Occipital lobe (tissue), 2 donors: ENCODE measurements around the gene PRICKLE4. TPM values are rescaled to one million over a fixed set of nuclear protein-coding genes. Genes with fewer than 3 reads are reported as not detected.

Experiments
- DNase-seq: peaks from one replicate; lab custom pipeline; 2025; lab: John Stamatoyannopoulos, UW
- total RNA-seq: library from RNA; depleted of rRNA; stranded (reverse); fragments of >200 nt; gene quantifications from one replicate; pipeline ENCODE4 v1.2.3, GENCODE V29; 2014

The PRICKLE4 gene
- total RNA-seq, 1 donor from 2014 or later: 0.62 TPM

DNA sequence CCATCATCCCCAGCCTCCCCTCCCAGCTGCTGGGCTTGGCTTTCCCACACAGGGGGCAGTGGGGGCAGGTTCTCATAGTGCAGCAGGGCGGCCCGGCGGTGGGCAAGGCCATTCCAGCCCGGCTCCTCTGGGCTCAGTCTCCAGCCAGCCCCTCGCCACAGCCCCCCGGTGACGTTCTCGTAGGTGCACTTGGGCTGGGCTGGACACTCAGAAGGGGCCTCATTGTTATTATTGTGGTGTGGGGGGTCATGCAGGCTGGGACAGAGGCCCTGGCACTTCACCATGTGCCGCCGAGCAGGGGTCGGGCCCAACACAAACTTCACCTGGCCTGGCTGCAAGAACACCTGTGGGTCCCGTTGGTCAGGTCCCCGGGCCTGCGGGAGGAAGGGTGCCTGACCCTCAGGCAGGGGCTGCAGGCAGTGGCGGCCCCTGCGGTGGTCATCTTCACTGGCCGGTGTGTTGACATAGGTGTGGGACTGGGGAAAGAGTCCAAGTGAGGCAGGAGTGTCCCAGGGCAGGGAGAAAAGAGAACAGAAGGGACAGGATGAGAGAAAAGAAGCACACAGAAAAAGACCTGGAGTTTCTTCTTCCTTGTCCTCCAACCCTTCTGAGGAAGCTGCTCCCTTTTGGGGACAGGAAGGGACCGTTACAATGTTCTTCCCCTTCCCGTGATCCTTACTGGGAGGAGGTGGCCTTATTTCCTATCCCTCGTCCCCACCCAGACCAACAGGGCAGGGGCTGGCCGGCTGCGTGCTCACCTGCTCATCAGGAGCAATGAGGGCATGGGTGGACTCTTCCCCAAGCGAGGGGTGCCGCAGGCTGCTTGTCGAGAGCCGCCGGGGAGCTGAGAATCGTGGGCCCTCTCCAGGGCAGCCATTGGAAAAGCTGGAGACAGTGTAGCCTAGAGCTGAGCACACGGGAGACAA, 9.3 kb upstream of the PRICKLE4 start:
- DNase-seq: no peak

DNA sequence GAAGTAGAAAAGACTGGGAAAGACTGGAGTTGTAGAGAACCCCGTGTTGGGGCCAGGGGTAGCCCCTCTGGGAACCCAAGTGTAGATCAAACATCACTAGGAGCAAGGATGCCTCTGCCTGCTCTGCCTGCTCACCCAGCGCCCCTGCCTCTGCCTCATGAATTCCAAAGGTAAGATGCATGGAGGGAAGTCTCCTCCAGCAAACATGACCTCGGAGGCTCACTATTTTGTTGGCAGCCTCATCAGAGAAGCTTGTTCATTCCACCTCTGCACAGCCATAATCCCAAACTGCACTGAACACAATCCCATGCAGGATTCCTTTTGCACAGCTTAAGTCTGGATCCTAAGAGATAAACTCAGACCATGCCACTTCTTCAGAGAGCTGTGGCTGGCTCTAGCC, 5.7 kb upstream of the PRICKLE4 start:
- DNase-seq: no peak

DNA sequence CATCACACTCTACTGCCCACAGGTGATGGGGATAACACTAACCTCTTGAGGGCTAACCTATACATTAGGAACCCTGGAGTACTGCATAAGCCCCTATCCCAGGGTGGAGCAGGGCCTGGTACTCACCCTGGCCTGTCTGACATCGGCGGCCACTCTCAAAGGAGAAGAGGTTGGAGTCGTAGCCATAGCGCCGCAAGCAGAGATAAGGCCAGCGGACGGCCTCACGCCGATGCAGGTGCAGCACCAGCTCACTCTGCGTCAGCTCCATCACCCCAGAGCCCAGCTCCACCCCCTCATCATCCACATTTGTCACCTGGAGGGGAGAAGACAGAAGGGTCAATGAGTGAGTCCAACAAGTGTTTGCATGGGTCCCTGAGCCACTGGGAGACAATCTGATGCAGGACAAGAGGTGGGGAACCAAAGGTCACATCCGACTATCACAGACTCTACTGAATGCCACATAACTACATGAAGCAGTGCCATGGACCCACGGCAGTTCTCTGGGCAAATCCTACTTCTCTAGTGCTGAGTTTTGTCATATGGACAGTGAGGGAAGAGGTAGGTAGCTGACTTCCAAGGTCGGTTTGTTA, 5.2 kb upstream of the PRICKLE4 start:
- no peak for DNase-seq

DNA sequence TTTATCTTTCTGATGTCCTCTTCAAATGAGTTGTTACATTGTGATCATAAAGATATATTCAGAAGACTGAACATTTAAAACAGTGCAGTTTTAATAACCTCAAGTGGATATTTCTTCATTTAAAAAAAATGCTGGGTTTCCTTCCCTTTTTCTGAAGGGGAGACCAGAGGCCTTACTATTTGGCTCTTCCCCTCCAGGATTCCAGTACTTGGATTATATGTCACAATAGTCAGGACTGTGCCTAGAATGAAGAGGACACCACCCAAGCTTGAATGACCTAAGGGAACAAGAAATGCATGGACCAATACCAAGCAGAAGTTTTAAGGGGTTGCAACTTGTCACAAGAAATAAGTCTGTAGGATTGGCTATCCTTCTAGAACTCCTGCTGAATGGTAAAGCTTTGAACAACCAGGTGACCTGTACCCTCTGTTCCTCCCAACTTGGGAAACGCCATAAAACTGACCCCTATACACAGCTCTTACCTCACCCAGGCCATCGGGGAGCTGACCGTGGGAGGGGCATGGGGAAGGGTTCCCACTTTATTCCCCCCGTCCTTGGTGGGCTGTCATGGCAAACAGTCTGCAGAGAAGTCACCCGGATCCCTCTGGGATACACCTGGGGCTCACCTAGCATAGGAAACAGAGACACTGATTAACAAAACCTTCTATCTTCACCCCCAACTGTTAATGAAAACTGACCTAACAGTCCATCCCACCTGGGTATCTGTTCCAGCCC, 2.9 kb upstream of the PRICKLE4 start:
- DNase-seq: no peak

DNA sequence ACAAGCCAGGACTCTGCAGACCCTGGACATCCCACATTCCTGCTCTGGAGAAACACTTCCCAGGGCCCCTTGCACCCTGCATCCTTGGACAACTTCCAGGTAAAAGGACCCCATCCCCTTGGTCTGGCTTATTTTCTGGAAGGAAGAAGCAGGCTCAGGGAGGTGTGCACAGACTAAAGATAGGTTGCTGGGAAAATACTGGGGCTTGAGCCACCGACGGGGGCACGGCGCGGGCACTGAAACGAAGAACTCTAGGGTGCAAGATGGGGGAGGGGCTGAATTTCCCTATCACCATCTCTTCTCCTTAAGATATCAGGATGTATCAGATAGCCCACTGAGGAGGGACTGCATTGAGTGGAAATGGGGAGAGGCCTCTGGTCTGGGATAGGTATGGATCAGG, 1.7 kb upstream of the PRICKLE4 start:
- no peak for DNase-seq

DNA sequence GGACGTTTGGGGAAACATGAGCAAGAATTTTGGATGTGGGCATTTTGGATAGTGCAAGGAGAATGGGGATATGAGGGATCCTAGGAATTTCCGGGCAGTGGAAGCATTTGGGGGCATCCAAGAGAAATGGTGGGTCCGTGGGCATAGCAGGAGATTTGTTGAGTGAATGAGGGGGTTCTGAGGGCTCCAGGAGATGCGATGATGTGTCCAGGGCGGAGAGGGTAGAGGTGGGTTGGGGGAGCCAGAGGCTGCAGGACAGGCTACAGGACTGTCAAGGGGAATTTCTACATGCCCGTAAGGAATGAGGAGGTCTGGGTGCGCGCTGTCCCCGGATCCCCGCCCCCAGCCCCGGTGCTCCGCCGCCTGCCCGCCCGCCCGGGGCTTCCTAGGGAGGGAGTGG, 1.2 kb upstream of the PRICKLE4 start:
- DNase-seq: no peak

DNA sequence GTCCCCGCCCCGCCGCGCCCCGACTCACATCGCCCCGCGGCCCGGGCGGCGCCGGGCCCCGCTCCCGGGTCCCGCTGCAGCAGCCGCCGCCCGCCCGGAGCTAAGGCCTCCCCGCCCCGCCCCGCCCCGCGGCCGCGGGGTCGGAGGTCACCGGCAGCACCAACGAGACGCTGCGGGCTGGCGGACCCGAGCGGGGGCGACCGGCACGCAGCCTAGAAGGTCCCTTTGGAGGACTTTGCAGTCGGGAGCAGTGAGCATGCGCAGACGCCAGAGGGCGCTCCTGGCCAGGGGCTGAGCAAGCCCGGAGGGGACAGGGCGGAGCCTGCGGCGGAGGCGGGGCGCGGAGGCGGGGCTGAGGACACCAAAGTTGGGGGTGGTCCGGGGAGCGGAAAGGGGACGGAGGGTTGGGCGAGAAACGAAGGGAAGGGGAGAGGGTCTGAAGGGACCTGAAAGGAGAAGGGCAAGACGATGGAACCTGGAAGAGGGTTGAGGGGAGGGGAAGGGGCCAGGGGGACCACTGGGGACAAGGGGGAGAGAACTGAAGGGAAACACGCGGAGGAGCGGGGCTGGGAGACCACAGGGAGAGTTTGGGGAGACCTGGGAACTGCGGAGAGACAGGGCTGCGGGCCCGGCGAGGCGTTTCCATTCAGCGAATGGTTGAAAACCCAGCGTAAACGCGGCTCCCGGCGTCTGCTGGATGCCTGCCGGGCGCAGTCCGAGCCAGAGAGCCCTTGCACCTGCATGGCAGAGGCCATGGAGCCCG, 613 bp upstream of the PRICKLE4 start, which contains the start of gene FRS3:
Gene FRS3, minus strand, starts transcription at position 113 of the 763 bp plus-strand sequence. CDS start 2,913 bp downstream, outside the sequence.
- peak; percentile 99 for DNase-seq

DNA sequence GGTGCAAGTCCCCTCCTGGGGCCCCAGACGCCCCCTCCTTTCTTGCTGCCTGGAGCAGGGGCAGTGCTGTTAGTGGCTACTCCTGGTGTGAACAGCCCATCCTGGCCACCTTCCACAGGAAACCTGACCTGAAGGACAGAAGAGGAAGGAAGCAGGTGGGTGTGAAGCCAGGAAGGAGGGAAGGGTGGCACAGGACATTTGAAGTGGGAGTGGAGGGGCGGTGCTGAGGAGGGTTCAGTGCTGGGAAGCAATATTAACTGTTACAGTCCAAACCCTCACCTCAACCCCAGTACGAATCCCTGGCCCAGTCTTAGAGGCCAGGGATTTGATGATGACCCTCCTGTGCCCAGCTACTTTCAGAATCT, 766 bp downstream of the PRICKLE4 start:
- no peak for DNase-seq

DNA sequence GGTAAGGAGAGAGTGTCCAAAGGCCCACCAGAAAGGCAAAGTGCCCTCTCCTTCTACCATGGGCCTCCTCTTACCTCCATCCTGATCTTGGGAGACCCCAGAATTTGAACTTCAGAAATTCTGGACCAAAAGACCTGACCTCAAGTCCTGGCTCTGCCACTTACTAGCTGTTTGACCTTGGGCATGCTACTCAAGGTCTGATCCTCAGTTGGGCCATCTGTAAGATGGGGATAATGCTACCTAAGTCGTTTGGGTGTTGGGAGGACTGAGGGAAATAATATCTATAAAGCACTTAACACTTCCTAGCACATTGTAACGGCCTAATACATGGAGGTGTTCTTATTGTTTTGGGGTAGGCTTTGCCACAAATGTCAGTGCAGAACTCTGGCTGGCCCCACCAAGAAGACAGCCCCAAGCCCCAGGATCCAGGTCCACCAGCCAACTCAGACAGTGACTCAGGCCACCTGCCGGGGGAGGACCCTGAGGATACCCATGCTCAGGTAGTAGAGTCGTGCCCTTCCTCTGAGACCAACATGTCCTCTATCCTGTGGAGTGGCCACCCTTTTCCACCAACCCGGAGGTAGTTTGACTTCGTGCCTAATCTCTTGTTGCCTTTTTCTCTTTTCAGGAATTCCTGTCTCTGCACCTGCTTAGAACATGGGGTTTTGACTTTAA, 2.7 kb downstream of the PRICKLE4 start:
- DNase-seq: no peak

DNA sequence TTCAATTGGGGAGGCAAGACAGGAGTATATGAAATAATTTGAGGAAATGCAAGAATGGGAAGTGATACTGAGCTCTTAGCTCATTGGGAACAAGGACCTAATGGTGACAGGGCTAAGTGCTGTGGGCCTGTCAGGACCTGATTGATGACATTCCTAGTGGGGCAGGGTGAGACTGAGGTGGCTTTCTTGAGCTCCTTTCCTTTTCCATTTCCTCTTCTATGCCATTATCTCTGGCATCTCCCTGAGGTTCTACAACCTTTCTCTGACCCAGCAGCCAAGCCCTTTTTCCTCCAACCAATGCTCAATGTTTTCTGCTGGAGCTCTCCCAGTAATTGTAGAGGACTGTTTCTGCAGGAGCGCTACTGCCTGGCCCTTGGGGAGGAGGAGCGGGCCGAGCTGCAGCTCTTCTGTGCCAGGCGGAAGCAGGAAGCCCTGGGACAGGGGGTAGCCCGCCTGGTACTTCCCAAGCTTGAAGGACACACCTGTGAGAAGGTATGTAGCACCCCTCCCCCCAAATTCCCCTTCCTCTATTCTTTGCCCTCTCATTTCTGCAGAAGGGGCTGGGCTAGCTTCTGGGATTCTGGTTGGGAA, 4.1 kb downstream of the PRICKLE4 start:
- no peak for DNase-seq

DNA sequence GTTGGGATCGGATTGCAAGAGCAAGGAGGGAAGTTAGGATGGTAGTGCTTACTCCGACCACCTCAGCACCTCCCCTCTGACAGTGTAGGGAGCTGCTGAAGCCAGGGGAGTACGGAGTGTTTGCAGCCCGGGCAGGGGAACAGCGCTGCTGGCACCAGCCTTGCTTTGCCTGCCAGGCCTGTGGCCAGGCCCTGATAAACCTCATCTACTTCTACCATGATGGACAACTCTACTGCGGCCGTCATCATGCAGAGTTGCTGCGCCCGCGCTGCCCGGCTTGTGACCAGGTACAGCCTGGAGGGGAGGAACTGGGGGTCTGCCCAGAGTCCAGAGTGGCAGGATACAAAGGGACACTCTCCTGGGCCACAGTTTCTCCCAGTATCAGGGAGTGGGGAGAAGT, 4.7 kb downstream of the PRICKLE4 start:
- no peak for DNase-seq

DNA sequence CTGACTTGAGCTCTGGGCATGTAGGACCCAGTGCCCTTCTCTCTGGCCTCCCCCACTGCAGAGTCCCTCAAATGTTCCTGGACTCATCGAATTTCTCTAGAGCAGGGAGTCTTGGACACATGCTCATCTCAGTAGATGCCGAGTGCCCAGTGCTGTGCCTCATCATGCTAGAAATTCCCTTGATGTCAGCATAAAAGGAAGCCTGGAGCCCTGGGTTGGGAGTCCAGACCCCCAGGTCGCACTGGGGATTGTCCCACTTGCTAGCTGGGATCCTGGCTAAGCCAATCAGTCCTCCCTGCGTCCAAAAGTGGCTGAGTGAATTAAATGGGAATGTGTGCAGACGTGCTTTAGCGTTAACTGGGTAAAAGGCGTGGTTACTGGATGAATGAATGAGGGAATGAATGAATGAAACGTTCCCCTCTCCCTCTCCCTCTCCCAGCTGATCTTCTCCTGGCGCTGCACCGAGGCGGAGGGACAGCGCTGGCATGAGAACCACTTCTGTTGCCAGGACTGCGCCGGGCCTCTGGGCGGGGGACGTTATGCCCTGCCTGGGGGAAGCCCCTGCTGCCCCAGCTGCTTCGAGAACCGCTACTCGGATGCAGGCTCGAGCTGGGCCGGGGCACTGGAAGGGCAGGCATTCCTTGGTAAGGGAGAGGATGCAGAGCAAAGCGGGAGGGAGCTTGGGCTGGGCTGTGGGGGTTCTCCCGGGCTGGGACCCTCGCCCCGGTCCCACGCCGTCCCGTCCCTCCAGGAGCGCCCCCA, 5.3 kb downstream of the PRICKLE4 start:
- DNase-seq: no peak

DNA sequence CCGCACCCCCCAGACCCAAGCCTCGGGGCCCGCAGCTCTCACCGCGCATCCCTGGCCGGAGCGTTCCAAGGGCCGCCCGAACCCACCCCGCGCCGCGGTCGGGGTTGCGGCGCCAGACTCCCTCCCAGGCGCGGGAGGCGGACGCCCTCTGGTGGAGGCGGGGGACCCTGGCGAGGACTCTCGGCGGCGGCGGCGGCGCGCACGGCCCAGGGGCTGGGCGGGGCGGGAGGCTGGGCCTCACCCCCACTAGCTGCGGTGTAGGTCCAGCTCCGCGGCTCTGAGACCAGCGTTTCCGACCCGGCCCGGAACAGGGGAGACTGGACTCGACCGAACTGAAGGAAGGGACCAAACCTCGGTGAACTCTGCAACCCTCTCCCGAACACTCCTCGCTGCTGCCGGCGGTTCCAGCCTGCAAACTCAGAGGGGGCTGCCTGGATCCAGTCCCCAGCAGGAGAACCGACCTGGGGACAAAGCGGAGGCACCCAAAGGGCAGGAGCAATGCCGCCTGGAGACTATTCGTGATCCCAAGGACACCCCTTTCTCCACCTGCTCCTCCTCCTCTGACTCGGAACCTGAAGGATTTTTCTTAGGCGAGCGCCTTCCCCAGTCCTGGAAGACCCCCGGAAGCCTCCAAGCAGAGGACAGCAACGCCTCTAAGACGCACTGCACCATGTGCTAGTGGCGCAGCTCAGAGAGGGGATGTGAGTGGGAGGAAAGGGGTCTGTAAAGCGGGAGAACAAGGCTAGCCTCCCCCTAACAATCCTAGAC, 6.1 kb downstream of the PRICKLE4 start:
- peak; percentile 80 for DNase-seq

DNA sequence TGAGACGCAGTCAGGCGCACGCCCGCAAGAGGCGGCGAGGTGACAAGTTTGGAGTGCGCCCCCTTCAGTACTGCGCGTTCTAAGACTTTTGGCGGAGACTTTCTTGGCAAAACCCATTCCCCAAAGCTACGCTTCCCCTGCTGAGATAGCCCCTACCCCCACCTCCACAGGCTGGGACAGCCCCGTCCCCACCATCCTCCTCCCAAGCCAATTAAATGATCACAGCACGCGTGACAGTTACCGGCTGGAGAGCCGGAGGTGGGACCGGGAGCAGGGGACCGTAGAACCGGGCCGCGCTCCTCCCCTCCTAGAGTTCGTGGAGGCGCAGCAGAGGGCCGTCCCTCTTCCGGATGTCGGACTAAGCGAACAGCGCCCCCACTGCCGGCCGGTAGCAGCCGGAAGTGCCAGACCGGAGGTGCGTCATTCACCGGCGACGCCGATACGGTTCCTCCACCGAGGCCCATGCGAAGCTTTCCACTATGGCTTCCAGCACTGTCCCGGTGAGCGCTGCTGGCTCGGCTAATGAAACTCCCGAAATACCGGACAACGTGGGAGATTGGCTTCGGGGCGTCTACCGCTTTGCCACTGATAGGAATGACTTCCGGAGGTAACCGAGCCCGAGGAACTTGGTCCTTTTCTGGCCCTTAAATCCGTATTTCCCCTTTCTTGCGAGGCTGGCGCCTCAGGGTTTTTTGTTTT, 6.8 kb downstream of the PRICKLE4 start, which contains the start of gene TOMM6:
Gene TOMM6, plus strand, starts transcription at position 476 of the 699 bp plus-strand sequence. Its CDS starts 4 bp downstream, at position 480.
- DNase-seq: peak; percentile 90

DNA sequence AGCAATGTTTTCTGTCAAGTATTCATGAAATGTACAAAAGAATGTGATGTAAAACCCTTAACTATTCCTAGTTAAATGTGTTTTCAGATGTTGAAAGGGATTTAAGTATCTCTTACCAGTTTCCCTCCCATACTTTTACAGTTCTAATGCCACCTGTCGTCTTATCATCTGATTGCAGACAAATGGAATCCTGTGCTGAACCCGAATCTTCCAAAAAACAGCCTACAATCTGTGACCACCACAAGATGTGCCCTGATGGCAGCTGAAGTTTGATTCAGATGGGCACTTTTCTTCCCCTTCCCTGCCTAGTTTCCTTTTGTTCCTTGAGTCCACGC, 8.8 kb downstream of the PRICKLE4 start:
- no peak for DNase-seq

DNA sequence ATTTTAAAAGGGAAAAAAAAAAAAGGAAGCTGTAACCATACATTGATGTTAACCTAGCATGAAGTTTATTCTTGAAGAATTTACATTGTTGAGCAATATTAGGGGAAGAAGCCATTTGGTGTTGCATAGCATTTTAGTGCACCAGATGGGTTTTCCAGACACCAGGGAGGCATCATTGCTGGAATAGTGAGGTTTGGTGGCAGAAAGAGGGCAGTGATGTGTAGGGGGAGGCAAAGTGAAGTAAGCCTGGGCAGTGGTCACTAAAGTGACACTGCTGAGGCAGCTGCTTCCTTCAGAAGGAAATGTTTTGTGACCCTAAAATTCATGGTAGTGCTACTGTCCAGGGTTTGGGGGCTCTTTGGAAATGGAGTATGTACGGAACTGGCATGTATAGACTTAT, 9.5 kb downstream of the PRICKLE4 start:
- no peak for DNase-seq

DNA sequence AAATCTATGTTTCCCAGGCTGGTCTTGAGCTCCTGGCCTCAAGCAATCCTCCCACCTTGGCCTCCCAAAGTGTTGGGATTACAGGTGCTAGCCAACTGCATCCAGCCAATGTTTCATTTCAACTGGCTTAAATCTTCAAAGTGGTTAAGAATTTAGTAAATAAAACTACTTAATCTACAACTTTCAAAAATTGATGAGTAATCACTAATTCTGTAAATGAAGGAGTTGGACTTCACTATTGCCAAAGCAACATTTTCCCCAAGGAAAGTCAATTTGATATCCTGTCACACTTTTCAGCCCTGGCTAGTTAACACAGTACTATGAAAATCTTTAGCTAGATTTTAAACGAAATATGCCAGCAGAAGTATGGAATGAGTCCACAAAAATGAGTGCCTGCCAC, 10.7 kb downstream of the PRICKLE4 start:
- no peak for DNase-seq

DNA sequence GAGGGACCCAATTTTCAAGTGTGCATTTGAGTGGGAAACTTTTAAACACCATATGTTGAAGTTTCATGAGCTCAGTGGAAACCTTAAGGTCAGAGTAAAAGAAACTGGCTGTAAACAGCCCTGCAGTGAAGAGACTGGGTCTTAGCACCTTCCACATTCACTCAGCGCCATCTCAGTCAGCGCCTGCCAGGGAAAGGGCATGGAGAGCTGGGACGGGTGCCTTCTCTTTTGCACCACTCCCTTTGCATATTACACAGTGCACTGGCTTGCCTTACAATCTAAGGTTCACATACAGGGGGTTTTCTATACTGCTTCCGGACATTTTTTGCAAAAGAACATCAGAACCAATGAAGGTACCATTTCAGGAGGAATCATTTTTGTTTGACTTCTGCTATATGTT, 11.4 kb downstream of the PRICKLE4 start:
- DNase-seq: no peak
